Fibroblast of skin of left quadriceps (primary cell): ENCODE measurements around the gene PPP1R13L.

Experiments used
- DNase-seq, 2 experiments: peaks; one replicate each; pipeline ENCODE4 v3.0.0-alpha.2; 2013; ENCODE audit warnings: low read depth in 2 of 2

Gene PPP1R13L

GRCh38 chr19:45368127-45368526 lies 36.7 kb downstream of the PPP1R13L start:
- no peak for DNase-seq

GRCh38 chr19:45364696-45365095 lies 40.2 kb downstream of the PPP1R13L start:
- DNase-seq: no peak

GRCh38 chr19:45363861-45364459 lies 40.9 kb downstream of the PPP1R13L start:
- DNase-seq: no peak

GRCh38 chr19:45362291-45362690 lies 42.6 kb downstream of the PPP1R13L start:
- no peak for DNase-seq

- DNase-seq: no peak
These were observed 43.3 kb downstream of the PPP1R13L start for GRCh38 chr19:45361608-45362007.

GRCh38 chr19:45358213-45358792 lies 46.6 kb downstream of the PPP1R13L start:
- no peak for DNase-seq

- no peak for DNase-seq
These were observed 47.5 kb downstream of the PPP1R13L start for GRCh38 chr19:45357445-45357783.

- DNase-seq: no peak
These were observed 48.0 kb downstream of the PPP1R13L start for GRCh38 chr19:45356760-45357444.

GRCh38 chr19:45355910-45356309 lies 49.0 kb downstream of the PPP1R13L start:
- no peak for DNase-seq

GRCh38 chr19:45355402-45355801 lies 49.5 kb downstream of the PPP1R13L start:
- no peak for DNase-seq

- DNase-seq: no peak
These were observed 50.5 kb downstream of the PPP1R13L start for GRCh38 chr19:45354241-45354842.

- DNase-seq: no peak
These were observed 51.7 kb downstream of the PPP1R13L start for GRCh38 chr19:45352914-45353796.

GRCh38 chr19:45352471-45352870 lies 52.4 kb downstream of the PPP1R13L start:
- DNase-seq: no peak

- no peak for DNase-seq
These were observed 52.8 kb downstream of the PPP1R13L start for GRCh38 chr19:45352062-45352461.

GRCh38 chr19:45351401-45351952 lies 53.4 kb downstream of the PPP1R13L start:
- DNase-seq: no peak

- no peak for DNase-seq
These were observed 54.3 kb downstream of the PPP1R13L start for GRCh38 chr19:45350477-45351058.

- DNase-seq: no peak
These were observed 55.4 kb downstream of the PPP1R13L start for GRCh38 chr19:45349430-45349941.

GRCh38 chr19:45349126-45349415 lies 55.8 kb downstream of the PPP1R13L start:
- DNase-seq: no peak

- DNase-seq: no peak
These were observed 56.3 kb downstream of the PPP1R13L start for GRCh38 chr19:45348367-45349125.

GRCh38 chr19:45347570-45348366 lies 57.1 kb downstream of the PPP1R13L start:
- DNase-seq: no peak
